HepG2 (cell line): ENCODE data around the gene FUT8. TPM values are rescaled to one million over a fixed set of nuclear protein-coding genes. Genes with fewer than 3 reads are reported as not detected.

Source experiments
- ATAC-seq: fragments of 200-7000 bp; cut with Tn5 transposase; 3 replicates; pipeline ENCODE4 v1.9.1; 2020; ENCODE audit warnings: mild to moderate bottlenecking, moderate library complexity
- BruUV-seq: library from RNA; stranded (reverse); fragments of 400-500 nt; replicated peaks from 2 replicates; lab custom pipeline; 2021; lab: Mats Ljungman, UMichigan
- CTCF ChIA-PET: fragments of 300-600 bp; formaldehyde crosslinking; extraction: SDS; loops from one replicate; lab custom pipeline; 2021; ENCODE audit warnings: low total read pairs, inconsistent platforms, low intra/inter-chr PET ratio; lab: Yijun Ruan, JAX
- POLR2A ChIA-PET: fragments of 350-600 bp; sonication (Branson Sonifier 250); formaldehyde crosslinking; loops from one replicate; lab custom pipeline; 2020; ENCODE audit warnings: antibody characterized with exemption, inconsistent platforms; lab: Yijun Ruan, JAX
- DNase-seq: peaks from one replicate; pipeline ENCODE4 v3.0.0-alpha.2; 2015; ENCODE audit warnings: low spot score
- FAIRE-seq: peaks from 3 replicates; lab custom pipeline; 2011; peaks lifted over from hg19 to GRCh38; lab: Jason Lieb, UNC
- H2AFZ ChIP-seq: one replicate; pipeline ENCODE4 v1.6.1; 2011; ENCODE audit warnings: low read length, inconsistent platforms
- H3K27ac ChIP-seq: fragments of 300-600 bp; 3 replicates; pipeline ENCODE4 v1.8.0; 2011; ENCODE audit warnings: mixed run types, mild to moderate bottlenecking, mixed read lengths, low read length, inconsistent platforms; ENCODE audit not compliant: insufficient read depth; ENCODE audit errors: extremely low read length
- H3K27me3 ChIP-seq, 2 experiments: fragments of 200-600 bp in 1 of 2; 2 replicates in 1 of 2; 3 replicates in 1 of 2; pipeline versions ENCODE4 v1.6.0 to v1.8.0; 2011; ENCODE audit warnings: low read length in 2 of 2, mild to moderate bottlenecking in 2 of 2, moderate library complexity in 2 of 2, inconsistent platforms in 1 of 2; ENCODE audit not compliant: insufficient read depth in 2 of 2, control insufficient read depth in 1 of 2
- H3K36me3 ChIP-seq, 2 experiments: fragments of 200-600 bp in 1 of 2; replicated peaks in 1 of 2; 2 replicates in 1 of 2; 3 replicates in 1 of 2; pipeline versions ENCODE4 v1.5.1 to v1.8.0; 2011; ENCODE audit warnings: low read length in 2 of 2, inconsistent platforms in 1 of 2; ENCODE audit not compliant: insufficient read depth in 2 of 2, control insufficient read depth in 1 of 2
- H3K4me1 ChIP-seq: 2 replicates; pipeline ENCODE4 v1.5.1; 2012; ENCODE audit warnings: low read length, inconsistent platforms; ENCODE audit not compliant: insufficient read depth
- H3K4me2 ChIP-seq: 2 replicates; pipeline ENCODE4 v1.6.0; 2011; ENCODE audit warnings: low read depth, low read length, inconsistent platforms
- H3K4me3 ChIP-seq, 3 experiments: fragments of 200-600 bp in 1 of 3; sonication (generic), shearing (Covaris generic) in 1 of 3; replicated peaks in 1 of 3; 2 replicates each; pipeline ENCODE4 v1.5.1; 2011 to 2016; ENCODE audit warnings: low read length in 3 of 3, inconsistent platforms in 2 of 3, low read depth in 2 of 3, mild to moderate bottlenecking in 2 of 3, control low read depth in 1 of 3, mixed read lengths in 1 of 3; ENCODE audit not compliant: insufficient read depth in 1 of 3
- H3K79me2 ChIP-seq: one replicate; pipeline ENCODE4 v1.6.1; 2011; ENCODE audit warnings: low read length, inconsistent platforms; ENCODE audit not compliant: insufficient read depth
- H3K9ac ChIP-seq: 2 replicates; pipeline ENCODE4 v1.6.0; 2011; ENCODE audit warnings: mild to moderate bottlenecking, low read depth, low read length, inconsistent platforms; ENCODE audit not compliant: insufficient read depth
- H3K9me3 ChIP-seq: 2 replicates; pipeline ENCODE4 v1.5.1; 2012; ENCODE audit warnings: mild to moderate bottlenecking, low read length
- H4K20me1 ChIP-seq: 2 replicates; pipeline ENCODE4 v1.6.0; 2011; ENCODE audit warnings: inconsistent platforms, mild to moderate bottlenecking, low read length, moderate library complexity; ENCODE audit not compliant: insufficient read depth
- ARNTL ChIP-seq: sonication (generic); formaldehyde crosslinking; IDR thresholded peaks from 2 replicates; pipeline ENCODE4 v1.4.0; 2020; ENCODE audit warnings: mild to moderate bottlenecking, missing genetic modification reagents
- RORA ChIP-seq: sonication (generic); formaldehyde crosslinking; IDR thresholded peaks from 2 replicates; pipeline ENCODE4 v1.5.0; 2020; ENCODE audit warnings: mild to moderate bottlenecking, missing genetic modification reagents, moderate library complexity
- TRIM24 ChIP-seq: sonication (generic); formaldehyde crosslinking; IDR thresholded peaks from 2 replicates; pipeline ENCODE4 v1.8.0; 2022; ENCODE audit warnings: mild to moderate bottlenecking, missing genetic modification reagents
- ZNF251 ChIP-seq: sonication (generic); formaldehyde crosslinking; IDR thresholded peaks from 2 replicates; pipeline ENCODE4 v1.9.0; 2021; ENCODE audit warnings: mild to moderate bottlenecking, missing genetic modification reagents
- ZNF670 ChIP-seq: sonication (generic); formaldehyde crosslinking; IDR thresholded peaks from 2 replicates; pipeline ENCODE4 v1.8.0; 2022; ENCODE audit warnings: mild to moderate bottlenecking, missing genetic modification reagents, borderline replicate concordance
- ZNF891 ChIP-seq: sonication (generic); formaldehyde crosslinking; IDR thresholded peaks from 2 replicates; pipeline ENCODE4 v1.5.0; 2020; ENCODE audit warnings: mild to moderate bottlenecking, missing genetic modification reagents
- in situ Hi-C: cut with HindIII; loops from 2 replicates; pipeline ENCODE4 v1.10.0; 2017; ENCODE audit warnings: low pct_unique_long_range_greater_than_20kb; ENCODE audit not compliant: extremely low pct_ligation_motif_present
- intact Hi-C: fragments of 100-400 bp; cut with micrococcal nuclease; formaldehyde crosslinking; loops from one replicate; pipeline ENCODE4 v1.10.0; 2022; ENCODE audit not compliant: unreplicated experiment
- polyA plus RNA-seq, 8 experiments: library from polyadenylated mRNA; depleted of rRNA in 3 of 8; stranded (reverse) in 7 of 8; unstranded in 1 of 8; fragments of >200 nt; fragmentation: Illumina TruSeq in 4 of 8; extraction: Trizol in 4 of 8; gene quantifications; 2 replicates each; pipeline versions ENCODE4 v1.2.1 to v1.2.3, GENCODE V29; 2011 to 2016; ENCODE audit warnings: low read depth in 4 of 8, missing spikeins in 1 of 8, mixed read lengths in 1 of 8; ENCODE audit not compliant: insufficient read depth in 1 of 8
- total RNA-seq, 5 experiments: library from RNA; depleted of rRNA; stranded (reverse); fragments of >200 nt; fragmentation: Illumina TruSeq; extraction: Trizol; gene quantifications; 2 replicates each; pipeline ENCODE4 v1.2.3, GENCODE V29; 2016; ENCODE audit warnings: low read depth in 1 of 5
- TF ChIP-seq, protein P1 (sequence below): IDR thresholded peaks from 2 replicates; pipeline ENCODE4 v1.6.1; 2016; ENCODE audit warnings: low read depth, control low read depth
- TF ChIP-seq, protein P2 (sequence below): sonication (generic); formaldehyde crosslinking; IDR thresholded peaks from 2 replicates; pipeline ENCODE4 v1.4.0; 2020; ENCODE audit warnings: missing genetic modification reagents, borderline replicate concordance

Gene FUT8
- total and polyA plus RNA-seq, 2 of the 13 experiments (the other 11 are each of a cell fraction or from before 2014, with no cell fraction given), result 9.3 to 17.5 TPM

GRCh38 chr14:65618996-65619395 lies 206.5 kb downstream of the FUT8 start (continued):
- TF ChIP-seq, protein P1, sequence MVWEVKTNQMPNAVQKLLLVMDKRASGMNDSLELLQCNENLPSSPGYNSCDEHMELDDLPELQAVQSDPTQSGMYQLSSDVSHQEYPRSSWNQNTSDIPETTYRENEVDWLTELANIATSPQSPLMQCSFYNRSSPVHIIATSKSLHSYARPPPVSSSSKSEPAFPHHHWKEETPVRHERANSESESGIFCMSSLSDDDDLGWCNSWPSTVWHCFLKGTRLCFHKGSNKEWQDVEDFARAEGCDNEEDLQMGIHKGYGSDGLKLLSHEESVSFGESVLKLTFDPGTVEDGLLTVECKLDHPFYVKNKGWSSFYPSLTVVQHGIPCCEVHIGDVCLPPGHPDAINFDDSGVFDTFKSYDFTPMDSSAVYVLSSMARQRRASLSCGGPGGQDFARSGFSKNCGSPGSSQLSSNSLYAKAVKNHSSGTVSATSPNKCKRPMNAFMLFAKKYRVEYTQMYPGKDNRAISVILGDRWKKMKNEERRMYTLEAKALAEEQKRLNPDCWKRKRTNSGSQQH (CRISPR knock-in tag), result no peak
- TF ChIP-seq RORA (no peak), ZNF251 (CRISPR knock-in tag) (no peak)

DNA sequence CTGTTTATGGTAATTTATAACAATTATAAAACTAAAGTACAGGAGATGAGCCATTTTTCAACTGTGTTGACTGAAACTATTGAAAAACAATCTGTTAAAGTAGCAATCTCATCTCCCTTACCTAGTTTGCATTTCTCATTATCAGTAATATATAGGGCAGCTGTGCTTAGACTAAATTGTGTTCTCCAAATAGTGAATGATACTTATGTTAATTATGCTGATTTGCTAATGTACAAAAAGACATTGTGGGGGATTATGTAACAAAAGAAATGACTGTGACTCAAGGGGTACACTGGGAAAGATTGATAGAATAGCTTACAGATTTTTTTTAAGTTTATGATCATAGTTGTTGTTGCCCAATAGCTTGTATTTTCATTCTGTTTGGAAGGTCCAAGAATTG lies 207.7 kb downstream of the FUT8 start:
- no peak overlapping the region for H2AFZ ChIP-seq
- no peak overlapping the region for H3K9ac ChIP-seq
- no peaks in the 10 kb centered on the region for H3K36me3 ChIP-seq
- no peaks in the 10 kb centered on the region for H3K27me3 ChIP-seq
- H3K27ac ChIP-seq, result no peak overlapping the region
- TF ChIP-seq ZNF670 (CRISPR knock-in tag) (no peak), TRIM24 (CRISPR knock-in tag) (no peak), ZNF891 (CRISPR knock-in tag) (no peak), ARNTL (CRISPR knock-in tag) (no peak)
- TF ChIP-seq, protein P2, sequence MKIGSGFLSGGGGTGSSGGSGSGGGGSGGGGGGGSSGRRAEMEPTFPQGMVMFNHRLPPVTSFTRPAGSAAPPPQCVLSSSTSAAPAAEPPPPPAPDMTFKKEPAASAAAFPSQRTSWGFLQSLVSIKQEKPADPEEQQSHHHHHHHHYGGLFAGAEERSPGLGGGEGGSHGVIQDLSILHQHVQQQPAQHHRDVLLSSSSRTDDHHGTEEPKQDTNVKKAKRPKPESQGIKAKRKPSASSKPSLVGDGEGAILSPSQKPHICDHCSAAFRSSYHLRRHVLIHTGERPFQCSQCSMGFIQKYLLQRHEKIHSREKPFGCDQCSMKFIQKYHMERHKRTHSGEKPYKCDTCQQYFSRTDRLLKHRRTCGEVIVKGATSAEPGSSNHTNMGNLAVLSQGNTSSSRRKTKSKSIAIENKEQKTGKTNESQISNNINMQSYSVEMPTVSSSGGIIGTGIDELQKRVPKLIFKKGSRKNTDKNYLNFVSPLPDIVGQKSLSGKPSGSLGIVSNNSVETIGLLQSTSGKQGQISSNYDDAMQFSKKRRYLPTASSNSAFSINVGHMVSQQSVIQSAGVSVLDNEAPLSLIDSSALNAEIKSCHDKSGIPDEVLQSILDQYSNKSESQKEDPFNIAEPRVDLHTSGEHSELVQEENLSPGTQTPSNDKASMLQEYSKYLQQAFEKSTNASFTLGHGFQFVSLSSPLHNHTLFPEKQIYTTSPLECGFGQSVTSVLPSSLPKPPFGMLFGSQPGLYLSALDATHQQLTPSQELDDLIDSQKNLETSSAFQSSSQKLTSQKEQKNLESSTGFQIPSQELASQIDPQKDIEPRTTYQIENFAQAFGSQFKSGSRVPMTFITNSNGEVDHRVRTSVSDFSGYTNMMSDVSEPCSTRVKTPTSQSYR (CRISPR knock-in tag), result no peak
- no peaks in the 10 kb centered on the region for H3K79me2 ChIP-seq
- POLR2A ChIA-PET, result no interaction called here
- H3K4me2 ChIP-seq, result no peak overlapping the region
- no peak for DNase-seq
- no peak overlapping the region for H3K4me3 ChIP-seq
- H3K4me1 ChIP-seq, result no peaks in the 10 kb centered on the region
- no TSS peak for BruUV-seq
- no peaks in the 10 kb centered on the region for H4K20me1 ChIP-seq
- intact Hi-C loops, result no loop called here
- ATAC-seq, result no peak
- FAIRE-seq, result no peak
- H3K9me3 ChIP-seq, result no peaks in the 10 kb centered on the region
- in situ Hi-C loops, result no loop called here
- CTCF ChIA-PET, result no interaction called here
